Mesendoderm (in vitro differentiated cells): ENCODE data around the gene ZBTB39.
A peak's percentile ranks its signal among the peaks of the same experiment; 100 is the strongest.

Experiments used
- DNase-seq: peaks from one replicate; pipeline ENCODE4 v3.0.0; 2013
- H2AK5ac ChIP-seq: 2 replicates; pipeline ENCODE4 v1.6.1; 2013; ENCODE audit warnings: low read length, inconsistent platforms
- H2BK120ac ChIP-seq: 2 replicates; pipeline ENCODE4 v1.6.1; 2013; ENCODE audit warnings: low read depth, mild to moderate bottlenecking, low read length, moderate library complexity, mixed read lengths
- H2BK15ac ChIP-seq: replicated peaks from 2 replicates; pipeline ENCODE4 v1.6.1; 2013; ENCODE audit warnings: low read depth, mild to moderate bottlenecking, moderate library complexity
- H2BK5ac ChIP-seq: 2 replicates; pipeline ENCODE4 v1.6.1; 2013; ENCODE audit warnings: low read length, inconsistent platforms
- H3K18ac ChIP-seq: 2 replicates; pipeline ENCODE4 v1.6.1; 2013; ENCODE audit warnings: mild to moderate bottlenecking, low read length, mixed read lengths
- H3K23ac ChIP-seq: one replicate; pipeline ENCODE4 v1.6.1; 2013; ENCODE audit warnings: low read length
- H3K27ac ChIP-seq: 2 replicates; pipeline ENCODE4 v1.5.1; 2013; ENCODE audit warnings: low read depth, mild to moderate bottlenecking, inconsistent platforms, low read length, moderate library complexity
- H3K27me3 ChIP-seq: 2 replicates; pipeline ENCODE4 v1.6.1; 2013; ENCODE audit warnings: low read length, control low read depth, mild to moderate bottlenecking, inconsistent platforms; ENCODE audit not compliant: insufficient read depth, poor library complexity
- H3K36me3 ChIP-seq: 2 replicates; pipeline ENCODE4 v1.6.1; 2013; ENCODE audit warnings: low read length, inconsistent platforms; ENCODE audit not compliant: control insufficient read depth, insufficient read depth
- H3K4ac ChIP-seq: one replicate; pipeline ENCODE4 v1.6.1; 2013; ENCODE audit warnings: low read depth, mild to moderate bottlenecking, low read length, moderate library complexity
- H3K4me1 ChIP-seq: 2 replicates; pipeline ENCODE4 v1.6.1; 2013; ENCODE audit warnings: low read depth, low read length, inconsistent platforms; ENCODE audit not compliant: control insufficient read depth
- H3K4me2 ChIP-seq: 2 replicates; pipeline ENCODE4 v1.6.1; 2013; ENCODE audit warnings: low read length
- H3K4me3 ChIP-seq: 2 replicates; pipeline ENCODE4 v1.5.1; 2013; ENCODE audit warnings: mild to moderate bottlenecking, low read length
- H3K56ac ChIP-seq: one replicate; pipeline ENCODE4 v1.6.1; 2013; ENCODE audit warnings: low read length
- H3K79me1 ChIP-seq: 2 replicates; pipeline ENCODE4 v1.6.1; 2013; ENCODE audit warnings: low read length, inconsistent platforms
- H3K79me2 ChIP-seq: 2 replicates; pipeline ENCODE4 v1.6.1; 2013; ENCODE audit warnings: mild to moderate bottlenecking, low read length; ENCODE audit not compliant: control insufficient read depth, insufficient read depth
- H3K9ac ChIP-seq: 2 replicates; pipeline ENCODE4 v1.6.1; 2013; ENCODE audit warnings: low read length, inconsistent platforms
- H4K5ac ChIP-seq: one replicate; pipeline ENCODE4 v1.6.1; 2013; ENCODE audit warnings: low read length
- H4K8ac ChIP-seq: one replicate; pipeline ENCODE4 v1.6.1; 2013; ENCODE audit warnings: low read depth, mild to moderate bottlenecking, control low read depth, low read length, moderate library complexity
- WGBS: extraction: QIAGEN DNeasy Blood & Tissue Kit; methylation state at CpG from one replicate; pipeline ENCODE4 v1.1.7; 2013; ENCODE audit warnings: low lambda C conversion rate, missing lambda C conversion rate; ENCODE audit not compliant: insufficient coverage; ENCODE audit errors: extremely low coverage; 5-methylcytosine and 5-hydroxymethylcytosine counted together

ZBTB39 gene

GRCh38 chr12:57003395-57003794, 3.0 kb downstream of the ZBTB39 start:
- Histone ChIP-seq H3K27me3 (no peaks in the 10 kb centered on the region), H3K4me1 (no peaks in the 10 kb centered on the region), H3K27ac (no peak overlapping the region), H2AK5ac (no peak overlapping the region), H3K9ac (no peak overlapping the region), H4K5ac (no peak overlapping the region), H2BK15ac (no peak overlapping the region), H3K36me3 (peaks cover 9% of the 10 kb centered on the region), H3K18ac (no peak overlapping the region), H3K23ac (no peak overlapping the region), H3K4me2 (no peak overlapping the region), H3K56ac (no peak overlapping the region), H2BK5ac (no peak overlapping the region), H3K4me3 (no peak overlapping the region), H2BK120ac (no peak overlapping the region), H3K79me2 (peaks cover 32% of the 10 kb centered on the region), H3K79me1 (peaks cover 25% of the 10 kb centered on the region), H4K8ac (no peak overlapping the region), H3K4ac (no peak overlapping the region)
- DNase-seq = no peak
- no CpG with 5 or more reads among the region's 13 CpGs for WGBS

GRCh38 chr12:57001448-57001906, 4.9 kb downstream of the ZBTB39 start:
- no CpG with 5 or more reads among the region's 13 CpGs for WGBS
- H3K36me3 ChIP-seq = peaks cover 9% of the 10 kb centered on the region
- DNase-seq = peak; percentile 80

DNA sequence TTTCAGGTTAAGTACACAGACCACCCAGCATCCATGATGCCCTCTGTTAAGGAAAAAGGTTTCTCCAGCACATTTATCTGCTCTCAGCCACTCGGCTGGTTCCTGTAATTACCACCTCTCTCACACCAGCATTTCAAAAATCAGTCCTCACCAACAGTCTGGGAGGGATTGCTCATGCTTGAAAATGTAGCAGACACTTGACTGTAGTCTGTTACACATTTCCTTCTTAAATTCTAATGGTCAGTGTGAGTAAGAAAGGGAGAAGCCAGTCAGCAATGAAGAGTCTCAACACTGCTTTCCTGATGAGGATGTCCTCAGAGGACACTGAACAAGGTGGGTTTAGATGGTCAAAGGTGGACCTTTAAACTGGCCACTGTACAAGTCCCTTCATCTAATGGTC, 6.0 kb downstream of the ZBTB39 start:
- Histone ChIP-seq H3K56ac (peak overlapping the region; percentile 17), H2BK5ac (no peak overlapping the region), H3K4me1 (no peaks in the 10 kb centered on the region), H2BK120ac (no peak overlapping the region), H3K23ac (no peak overlapping the region), H3K9ac (no peak overlapping the region), H3K36me3 (peaks cover 9% of the 10 kb centered on the region), H2BK15ac (no peak overlapping the region), H3K18ac (no peak overlapping the region), H3K4me2 (no peak overlapping the region), H4K5ac (no peak overlapping the region), H3K27me3 (no peaks in the 10 kb centered on the region), H3K79me2 (peaks cover 28% of the 10 kb centered on the region), H3K27ac (no peak overlapping the region), H3K4me3 (no peak overlapping the region), H3K79me1 (peaks cover 23% of the 10 kb centered on the region), H2AK5ac (no peak overlapping the region), H4K8ac (no peak overlapping the region), H3K4ac (no peak overlapping the region)
- WGBS = no CpG with 5 or more reads among the region's 1 CpG
- DNase-seq = no peak

More at GRCh38 chr12:57001448-57001906, 4.9 kb downstream of the ZBTB39 start:
- H3K4me2 ChIP-seq = no peak overlapping the region
- H3K4me1 ChIP-seq = no peaks in the 10 kb centered on the region
- no peak overlapping the region for H4K5ac ChIP-seq
- H3K4ac ChIP-seq = no peak overlapping the region
- no peaks in the 10 kb centered on the region for H3K27me3 ChIP-seq
- no peak overlapping the region for H2BK15ac ChIP-seq
- no peak overlapping the region for H2BK5ac ChIP-seq
- H3K18ac ChIP-seq = no peak overlapping the region
- H3K23ac ChIP-seq = no peak overlapping the region
- peaks cover 25% of the 10 kb centered on the region for H3K79me1 ChIP-seq
- no peak overlapping the region for H3K27ac ChIP-seq
- H2AK5ac ChIP-seq = no peak overlapping the region
- no peak overlapping the region for H3K4me3 ChIP-seq
- H3K56ac ChIP-seq = no peak overlapping the region
- H4K8ac ChIP-seq = no peak overlapping the region
- H3K9ac ChIP-seq = no peak overlapping the region
- H2BK120ac ChIP-seq = no peak overlapping the region
- peaks cover 32% of the 10 kb centered on the region for H3K79me2 ChIP-seq

GRCh38 chr12:56999456-56999855, 6.9 kb downstream of the ZBTB39 start:
- H2BK15ac ChIP-seq = no peak overlapping the region
- H3K4me2 ChIP-seq = no peak overlapping the region
- H3K27me3 ChIP-seq = no peaks in the 10 kb centered on the region
- no peak overlapping the region for H3K56ac ChIP-seq
- H3K18ac ChIP-seq = no peak overlapping the region
- no peak overlapping the region for H2BK120ac ChIP-seq
- no peak overlapping the region for H2BK5ac ChIP-seq
- H3K23ac ChIP-seq = no peak overlapping the region
- no peak overlapping the region for H3K4ac ChIP-seq
- H2AK5ac ChIP-seq = no peak overlapping the region
- WGBS = no CpG with 5 or more reads among the region's 4 CpGs
- H3K79me2 ChIP-seq = peaks cover 23% of the 10 kb centered on the region
- no peak overlapping the region for H3K27ac ChIP-seq
- no peak overlapping the region for H3K4me3 ChIP-seq
- H4K8ac ChIP-seq = no peak overlapping the region
- DNase-seq = no peak
- H3K79me1 ChIP-seq = peaks cover 21% of the 10 kb centered on the region
- H3K4me1 ChIP-seq = no peaks in the 10 kb centered on the region
- peaks cover 9% of the 10 kb centered on the region for H3K36me3 ChIP-seq
- no peak overlapping the region for H3K9ac ChIP-seq
- H4K5ac ChIP-seq = no peak overlapping the region

DNA sequence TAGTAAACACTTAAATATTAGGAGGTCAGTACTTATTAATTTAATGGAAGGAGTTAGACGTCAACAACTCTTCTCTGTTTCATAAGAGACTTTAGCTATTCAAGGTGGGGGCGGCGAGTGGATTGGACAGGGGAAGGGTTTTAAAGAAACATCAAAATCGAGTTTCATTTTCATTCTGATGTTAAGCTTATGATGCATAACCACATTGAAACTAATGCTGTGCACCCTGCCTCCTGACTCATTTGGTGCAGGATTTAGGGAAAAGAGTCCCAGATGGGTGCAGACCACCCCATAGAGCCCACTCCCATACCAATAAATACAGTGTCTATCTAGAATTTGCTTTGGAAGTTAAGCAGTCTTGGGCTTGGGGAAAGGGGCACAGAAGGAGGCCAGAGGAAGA, 7.4 kb downstream of the ZBTB39 start:
- peaks cover 7% of the 10 kb centered on the region for H3K36me3 ChIP-seq
- H3K27ac ChIP-seq = no peak overlapping the region
- H3K4me2 ChIP-seq = no peak overlapping the region
- H2BK120ac ChIP-seq = no peak overlapping the region
- no peaks in the 10 kb centered on the region for H3K4me1 ChIP-seq
- H3K23ac ChIP-seq = no peak overlapping the region
- no peak overlapping the region for H2BK5ac ChIP-seq
- no peak overlapping the region for H4K5ac ChIP-seq
- no peak overlapping the region for H2BK15ac ChIP-seq
- H3K79me1 ChIP-seq = peaks cover 19% of the 10 kb centered on the region
- no peak overlapping the region for H2AK5ac ChIP-seq
- H3K18ac ChIP-seq = no peak overlapping the region
- no CpG with 5 or more reads among the region's 4 CpGs for WGBS
- H3K27me3 ChIP-seq = no peaks in the 10 kb centered on the region
- no peak overlapping the region for H3K56ac ChIP-seq
- no peak overlapping the region for H3K9ac ChIP-seq
- DNase-seq = no peak
- H4K8ac ChIP-seq = no peak overlapping the region
- H3K4me3 ChIP-seq = no peak overlapping the region
- no peak overlapping the region for H3K4ac ChIP-seq
- peaks cover 19% of the 10 kb centered on the region for H3K79me2 ChIP-seq

- WGBS = no CpG with 5 or more reads among the region's 6 CpGs
- DNase-seq = no peak
- no peak overlapping the region for H2BK5ac ChIP-seq
Observed at GRCh38 chr12:56998316-56998715, 8.0 kb downstream of the ZBTB39 start.

More at GRCh38 chr12:56998316-56998715, 8.0 kb downstream of the ZBTB39 start:
- Histone ChIP-seq H3K4me2 (no peak overlapping the region), H2AK5ac (no peak overlapping the region), H3K27me3 (no peaks in the 10 kb centered on the region), H4K8ac (no peak overlapping the region), H3K18ac (no peak overlapping the region), H3K79me1 (peaks cover 18% of the 10 kb centered on the region), H3K23ac (no peak overlapping the region), H2BK15ac (no peak overlapping the region), H3K27ac (no peak overlapping the region), H3K56ac (no peak overlapping the region), H2BK120ac (no peak overlapping the region), H3K4me3 (no peak overlapping the region), H3K4ac (no peak overlapping the region), H3K9ac (no peak overlapping the region), H4K5ac (no peak overlapping the region), H3K4me1 (no peaks in the 10 kb centered on the region), H3K79me2 (peaks cover 14% of the 10 kb centered on the region), H3K36me3 (peaks cover 2% of the 10 kb centered on the region)
